K562 (cell line): ENCODE data around the gene GABRD. TPM values are rescaled to one million over a fixed set of nuclear protein-coding genes. Genes with fewer than 3 reads are reported as not detected.

Experiments used
- ATAC-seq: fragments of 200-7000 bp; cut with Tn5 transposase; 3 replicates; pipeline ENCODE4 v1.9.1; 2020; ENCODE audit warnings: moderate library complexity
- BruUV-seq: library from RNA; stranded (reverse); fragments of 400-500 nt; replicated peaks from 2 replicates; lab custom pipeline; 2021; lab: Mats Ljungman, UMichigan
- CTCF ChIA-PET: fragments of 300-600 bp; formaldehyde crosslinking; extraction: SDS; loops from one replicate; lab custom pipeline; 2021; ENCODE audit warnings: low intra/inter-chr PET ratio; lab: Yijun Ruan, JAX
- POLR2A ChIA-PET: fragments of 300-600, 350-650 bp; sonication (Branson Sonifier 250); formaldehyde crosslinking; extraction: SDS; loops from one replicate; lab custom pipeline; 2021; ENCODE audit warnings: antibody characterized with exemption, inconsistent platforms; lab: Yijun Ruan, JAX
- DNase-seq, 4 experiments: peaks; one replicate each; pipeline versions ENCODE4 v3.0.0 to v3.0.0-alpha.2; 2011 to 2018; ENCODE audit warnings: low spot score in 3 of 4, mixed read lengths in 3 of 4; ENCODE audit errors: extremely low read depth in 1 of 4
- FAIRE-seq: peaks from 2 replicates; lab custom pipeline; 2011; peaks lifted over from hg19 to GRCh38; lab: Jason Lieb, UNC
- H2AFZ ChIP-seq: 2 replicates; pipeline ENCODE4 v1.6.0; 2011; ENCODE audit warnings: low read depth, low read length, control low read depth, inconsistent platforms
- H3K27ac ChIP-seq: fragments of 200-600 bp; 3 replicates; pipeline ENCODE4 v1.8.0; 2011; ENCODE audit warnings: low read depth, mild to moderate bottlenecking, control low read depth, inconsistent platforms, low read length, moderate library complexity, mixed read lengths; ENCODE audit errors: extremely low read depth
- H3K27me3 ChIP-seq, 2 experiments: fragments of 300-600 bp in 1 of 2; 2 replicates in 1 of 2; 3 replicates in 1 of 2; pipeline versions ENCODE4 v1.6.0 to v1.8.0; 2011; ENCODE audit warnings: inconsistent platforms in 2 of 2, low read length in 2 of 2, mild to moderate bottlenecking in 1 of 2, mixed read lengths in 1 of 2, moderate library complexity in 1 of 2; ENCODE audit not compliant: control insufficient read depth in 2 of 2, insufficient read depth in 2 of 2
- H3K36me3 ChIP-seq: fragments of 300-600 bp; 3 replicates; pipeline ENCODE4 v1.8.0; 2011; ENCODE audit warnings: mild to moderate bottlenecking, low read length, inconsistent platforms; ENCODE audit not compliant: control insufficient read depth, insufficient read depth
- H3K4me1 ChIP-seq, 2 experiments: fragments of 200-600 bp in 1 of 2; replicated peaks in 1 of 2; 2 replicates in 1 of 2; 3 replicates in 1 of 2; pipeline versions ENCODE4 v1.5.1 to v1.8.0; 2011; ENCODE audit warnings: inconsistent platforms in 2 of 2, low read length in 2 of 2, mild to moderate bottlenecking in 1 of 2, mixed read lengths in 1 of 2, moderate library complexity in 1 of 2; ENCODE audit not compliant: control insufficient read depth in 2 of 2, insufficient read depth in 2 of 2
- H3K4me2 ChIP-seq: 2 replicates; pipeline ENCODE4 v1.6.1; 2011; ENCODE audit warnings: low read length, control low read depth, inconsistent platforms, mixed read lengths; ENCODE audit not compliant: insufficient read depth
- H3K4me3 ChIP-seq: fragments of 200-600 bp; sonication (generic), shearing (Covaris generic); 2 replicates; pipeline ENCODE4 v1.5.1; 2016; ENCODE audit warnings: control low read depth, inconsistent platforms
- H3K79me2 ChIP-seq: fragments of 200-600 bp; 3 replicates; pipeline ENCODE4 v1.8.0; 2011; ENCODE audit warnings: low read length, inconsistent platforms; ENCODE audit not compliant: control insufficient read depth, insufficient read depth
- H3K9ac ChIP-seq, 2 experiments: 2 replicates each; pipeline versions ENCODE4 v1.6.0 to v1.6.1; 2011; ENCODE audit warnings: low read depth in 2 of 2, low read length in 2 of 2, control low read depth in 1 of 2, inconsistent platforms in 1 of 2, mild to moderate bottlenecking in 1 of 2, mixed read lengths in 1 of 2; ENCODE audit not compliant: insufficient read depth in 1 of 2
- H3K9me1 ChIP-seq: one replicate; pipeline ENCODE4 v1.6.0; 2011; ENCODE audit warnings: inconsistent platforms, mild to moderate bottlenecking, low read length, moderate library complexity; ENCODE audit not compliant: control insufficient read depth, insufficient read depth
- H3K9me3 ChIP-seq: replicated peaks from 2 replicates; pipeline ENCODE4 v1.5.1; 2011; ENCODE audit warnings: low read depth, low read length, inconsistent platforms; ENCODE audit not compliant: control insufficient read depth, insufficient read depth
- H4K20me1 ChIP-seq: replicated peaks from 2 replicates; pipeline ENCODE4 v1.6.1; 2011; ENCODE audit warnings: low read length, inconsistent platforms, mixed read lengths; ENCODE audit not compliant: control insufficient read depth, insufficient read depth
- ATF4 ChIP-seq: fragments of 450-650 bp; formaldehyde crosslinking; IDR thresholded peaks from 2 replicates; pipeline ENCODE4 v1.4.0; 2022; ENCODE audit warnings: mild to moderate bottlenecking, moderate library complexity
- EP300 ChIP-seq: IDR thresholded peaks from 2 replicates; pipeline ENCODE4 v1.6.1; 2012; ENCODE audit warnings: low read length, improper control_type of control experiment
- HLTF ChIP-seq: fragments of 450-650 bp; IDR thresholded peaks from 2 replicates; pipeline ENCODE4 v1.6.1; 2016
- MAZ ChIP-seq, 2 experiments: fragments of 450-650 bp in 1 of 2; sonication (generic) in 1 of 2; formaldehyde crosslinking; IDR thresholded peaks in 1 of 2; conservative IDR thresholded peaks in 1 of 2; 2 replicates each; pipeline versions ENCODE4 v1.4.0 to v1.5.0; 2020; ENCODE audit warnings: mild to moderate bottlenecking in 1 of 2, missing genetic modification reagents in 1 of 2
- MEF2D ChIP-seq: conservative IDR thresholded peaks from 2 replicates; pipeline ENCODE4 v1.6.1; 2016; ENCODE audit warnings: low read depth, missing genetic modification characterization, missing compliant biosample characterization
- NR1H2 ChIP-seq: sonication (generic); formaldehyde crosslinking; IDR thresholded peaks from 2 replicates; pipeline ENCODE4 v1.4.0; 2020; ENCODE audit warnings: mild to moderate bottlenecking, missing genetic modification reagents
- NR2C1 ChIP-seq, 2 experiments: fragments of 450-650 bp; IDR thresholded peaks; 2 replicates each; pipeline ENCODE4 v1.6.1; 2017; ENCODE audit warnings: mild to moderate bottlenecking in 2 of 2, antibody characterized with exemption in 1 of 2, inconsistent platforms in 1 of 2, missing compliant biosample characterization in 1 of 2, missing genetic modification characterization in 1 of 2
- SP2 ChIP-seq: IDR thresholded peaks from 2 replicates; pipeline ENCODE4 v1.6.1; 2011; ENCODE audit warnings: mild to moderate bottlenecking, low read depth, low read length, moderate library complexity; ENCODE audit not compliant: poor library complexity, severe bottlenecking; ENCODE audit errors: extremely low read depth
- ZNF174 ChIP-seq: fragments of 250-450 bp; sonication (Bioruptor Pico); IDR thresholded peaks from 2 replicates; pipeline ENCODE4 v1.4.0; 2020; ENCODE audit warnings: mild to moderate bottlenecking
- WGBS: fragments of 100-300 bp; shearing (Covaris generic); methylation state at CpG from one replicate; pipeline ENCODE4 v1.1.6; 2016; ENCODE audit warnings: low coverage, mixed read lengths; ENCODE audit not compliant: insufficient coverage; ENCODE audit errors: missing lambda C conversion rate; 5-methylcytosine and 5-hydroxymethylcytosine counted together
- in situ Hi-C: fragments of 300-500 bp; cut with MboI; formaldehyde crosslinking; loops from 4 replicates; pipeline ENCODE4 v1.15.0; 2018; ENCODE audit warnings: inconsistent platforms, mixed read lengths
- intact Hi-C: fragments of 100-400 bp; cut with micrococcal nuclease; formaldehyde crosslinking; loops from 2 replicates; pipeline ENCODE4 v1.14.2; 2022
- polyA plus RNA-seq, 8 experiments: library from polyadenylated mRNA; depleted of rRNA in 4 of 8; stranded (reverse) in 5 of 8; unstranded in 3 of 8; fragments of >200 nt; fragmentation: Nextera tagmentation in 2 of 8; fragmentation: Illumina TruSeq in 1 of 8; extraction: Ambion mirVana in 2 of 8; extraction: Trizol in 1 of 8; gene quantifications; 2 replicates each; pipeline versions ENCODE4 v1.2.1 to v1.2.3, GENCODE V29; 2011 to 2014; ENCODE audit warnings: inconsistent platforms in 1 of 8, missing spikeins in 1 of 8
- total RNA-seq, 7 experiments: library from RNA; depleted of rRNA in 6 of 7; stranded (reverse); fragments of >200 nt in 6 of 7; fragmentation: Illumina TruSeq in 2 of 7; extraction: Trizol in 2 of 7; gene quantifications; 2 replicates each; pipeline versions ENCODE4 v1.2.1 to v1.2.3, GENCODE V29; 2011 to 2021; ENCODE audit warnings: low replicate concordance in 1 of 7
- TF ChIP-seq, protein P1 (sequence below), 2 experiments: fragments of 450-650 bp; IDR thresholded peaks; 2 replicates each; pipeline ENCODE4 v1.6.1; 2016; ENCODE audit warnings: mild to moderate bottlenecking in 2 of 2, borderline replicate concordance in 1 of 2, low read depth in 1 of 2, moderate library complexity in 1 of 2
- TF ChIP-seq, protein P2 (sequence below): fragments of 250-450 bp; sonication (Bioruptor Pico); IDR thresholded peaks from 2 replicates; pipeline ENCODE4 v1.9.0; 2021; ENCODE audit warnings: mild to moderate bottlenecking, inconsistent platforms

GABRD gene
- total and polyA plus RNA-seq, 9 of the 15 experiments (the other 6 are each of a cell fraction or from before 2014, with no cell fraction given) = 0.07 TPM; not detected in 8

GRCh38 chr1:2076826-2077225 is 57.7 kb downstream of the GABRD start:
- intact Hi-C loops = no loop called here
- H3K36me3 ChIP-seq = no peaks in the 10 kb centered on the region
- 6% methylated on average over 21 of the region's 21 CpGs for WGBS
- FAIRE-seq (no peak), ATAC-seq (no peak), DNase-seq (no peak)
- H3K4me1 ChIP-seq = peaks cover 0 to 27% of the 10 kb centered on the region in 2 experiments; a peak in 2 of 5 replicates
- in situ Hi-C loops = no loop called here
- no peak overlapping the region for H3K4me3 ChIP-seq
- CTCF ChIA-PET = no interaction called here
- no peaks in the 10 kb centered on the region for H3K79me2 ChIP-seq
- H4K20me1 ChIP-seq = no peaks in the 10 kb centered on the region; the same call in 1 of the 2 replicates
- POLR2A ChIA-PET = interaction anchor here (1.0 kb wide), 1 partner anchor 12 kb away, joined by 3 read pairs; no protein-coding TSS in a partner anchor
- no peak overlapping the region for H3K27ac ChIP-seq
- BruUV-seq = no TSS peak
- no peaks in the 10 kb centered on the region for H3K9me1 ChIP-seq
- peaks cover 6% of the 10 kb centered on the region; the same call in 1 of the 2 replicates for H3K9me3 ChIP-seq
- no peak overlapping the region for H3K4me2 ChIP-seq
- H3K9ac ChIP-seq = no peak overlapping the region
- H3K27me3 ChIP-seq = peaks cover 49 to 80% of the 10 kb centered on the region in 2 experiments
- no peak overlapping the region for H2AFZ ChIP-seq
- TF ChIP-seq NR1H2 (CRISPR knock-in tag) = no peak
- TF ChIP-seq ATF4 (CRISPR knock-in tag) = no peak
- TF ChIP-seq EP300 = no peak
- TF ChIP-seq, protein P1, sequence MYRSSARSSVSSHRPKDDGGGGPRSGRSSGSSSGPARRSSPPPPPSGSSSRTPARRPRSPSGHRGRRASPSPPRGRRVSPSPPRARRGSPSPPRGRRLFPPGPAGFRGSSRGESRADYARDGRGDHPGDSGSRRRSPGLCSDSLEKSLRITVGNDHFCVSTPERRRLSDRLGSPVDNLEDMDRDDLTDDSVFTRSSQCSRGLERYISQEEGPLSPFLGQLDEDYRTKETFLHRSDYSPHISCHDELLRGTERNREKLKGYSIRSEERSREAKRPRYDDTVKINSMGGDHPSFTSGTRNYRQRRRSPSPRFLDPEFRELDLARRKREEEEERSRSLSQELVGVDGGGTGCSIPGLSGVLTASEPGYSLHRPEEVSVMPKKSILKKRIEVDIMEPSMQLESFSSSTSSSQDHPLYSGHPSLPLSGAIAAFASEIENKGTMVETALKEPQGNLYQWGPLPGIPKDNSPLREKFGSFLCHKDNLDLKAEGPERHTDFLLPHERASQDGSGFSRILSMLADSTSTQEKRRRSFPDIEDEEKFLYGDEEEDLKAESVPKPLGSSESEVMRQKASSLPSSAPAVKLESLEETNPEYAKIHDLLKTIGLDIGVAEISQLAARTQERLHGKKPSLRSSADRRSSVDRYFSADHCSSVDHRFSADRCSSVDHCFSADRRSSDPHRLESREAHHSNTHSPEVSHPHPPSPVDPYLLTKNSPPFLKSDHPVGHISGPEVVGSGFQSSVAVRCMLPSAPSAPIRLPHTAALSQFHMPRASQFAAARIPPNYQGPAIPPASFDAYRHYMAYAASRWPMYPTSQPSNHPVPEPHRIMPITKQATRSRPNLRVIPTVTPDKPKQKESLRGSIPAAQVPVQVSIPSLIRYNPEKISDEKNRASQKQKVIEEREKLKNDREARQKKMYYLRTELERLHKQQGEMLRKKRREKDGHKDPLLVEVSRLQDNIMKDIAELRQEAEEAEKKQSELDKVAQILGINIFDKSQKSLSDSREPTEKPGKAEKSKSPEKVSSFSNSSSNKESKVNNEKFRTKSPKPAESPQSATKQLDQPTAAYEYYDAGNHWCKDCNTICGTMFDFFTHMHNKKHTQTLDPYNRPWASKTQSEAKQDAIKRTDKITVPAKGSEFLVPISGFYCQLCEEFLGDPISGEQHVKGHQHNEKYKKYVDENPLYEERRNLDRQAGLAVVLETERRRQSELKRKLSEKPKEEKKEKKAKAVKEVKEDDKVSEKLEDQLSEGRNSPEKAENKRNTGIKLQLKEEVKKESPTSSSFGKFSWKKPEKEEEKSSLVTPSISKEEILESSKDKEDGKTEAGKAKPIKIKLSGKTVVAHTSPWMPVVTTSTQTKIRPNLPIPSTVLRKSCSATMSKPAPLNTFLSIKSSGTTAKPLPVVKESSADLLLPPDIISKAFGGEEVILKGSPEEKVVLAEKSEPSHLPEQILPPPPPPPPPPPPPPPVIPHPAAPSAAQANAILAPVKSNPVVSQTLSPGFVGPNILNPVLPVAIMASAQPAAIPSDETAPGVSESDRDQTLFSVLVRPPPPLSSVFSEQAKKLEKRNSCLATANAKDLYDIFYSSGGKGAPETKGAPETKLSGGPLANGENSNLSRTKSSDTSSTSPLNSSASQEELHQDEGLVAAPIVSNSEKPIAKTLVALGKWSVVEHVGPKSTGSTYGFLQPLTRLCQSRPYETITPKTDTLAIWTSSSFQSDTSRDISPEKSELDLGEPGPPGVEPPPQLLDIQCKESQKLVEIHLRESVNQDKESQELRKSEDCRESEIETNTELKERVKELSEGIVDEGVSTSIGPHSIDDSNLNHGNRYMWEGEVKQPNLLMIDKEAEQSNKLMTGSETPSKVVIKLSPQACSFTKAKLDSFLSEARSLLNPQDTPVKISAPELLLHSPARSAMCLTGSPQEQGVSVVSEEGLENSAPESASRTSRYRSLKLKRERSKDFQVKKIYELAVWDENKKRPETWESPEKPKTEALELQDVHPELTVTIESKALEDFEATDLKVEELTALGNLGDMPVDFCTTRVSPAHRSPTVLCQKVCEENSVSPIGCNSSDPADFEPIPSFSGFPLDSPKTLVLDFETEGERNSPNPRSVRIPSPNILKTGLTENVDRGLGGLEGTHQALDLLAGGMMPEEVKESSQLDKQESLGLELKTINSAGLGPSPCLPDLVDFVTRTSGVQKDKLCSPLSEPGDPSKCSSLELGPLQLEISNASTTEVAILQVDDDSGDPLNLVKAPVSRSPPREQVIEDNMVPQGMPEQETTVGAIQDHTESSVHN (IDR thresholded peaks at IDR 0.05; ENCODE audit: borderline replicate concordance in 1 of 2, low read depth in 1 of 2) = no peak
- no peak for TF ChIP-seq NR2C1 (IDR thresholded peaks at IDR 0.05)
- no peak for TF ChIP-seq NR2C1 (tag; IDR thresholded peaks at IDR 0.05)
- TF ChIP-seq MAZ (CRISPR knock-in tag; conservative IDR thresholded peaks at IDR 0.05 in 1 of 2, IDR thresholded peaks at IDR 0.05 in 1 of 2) = no peak
- TF ChIP-seq SP2 = no peak
- TF ChIP-seq, protein P2, sequence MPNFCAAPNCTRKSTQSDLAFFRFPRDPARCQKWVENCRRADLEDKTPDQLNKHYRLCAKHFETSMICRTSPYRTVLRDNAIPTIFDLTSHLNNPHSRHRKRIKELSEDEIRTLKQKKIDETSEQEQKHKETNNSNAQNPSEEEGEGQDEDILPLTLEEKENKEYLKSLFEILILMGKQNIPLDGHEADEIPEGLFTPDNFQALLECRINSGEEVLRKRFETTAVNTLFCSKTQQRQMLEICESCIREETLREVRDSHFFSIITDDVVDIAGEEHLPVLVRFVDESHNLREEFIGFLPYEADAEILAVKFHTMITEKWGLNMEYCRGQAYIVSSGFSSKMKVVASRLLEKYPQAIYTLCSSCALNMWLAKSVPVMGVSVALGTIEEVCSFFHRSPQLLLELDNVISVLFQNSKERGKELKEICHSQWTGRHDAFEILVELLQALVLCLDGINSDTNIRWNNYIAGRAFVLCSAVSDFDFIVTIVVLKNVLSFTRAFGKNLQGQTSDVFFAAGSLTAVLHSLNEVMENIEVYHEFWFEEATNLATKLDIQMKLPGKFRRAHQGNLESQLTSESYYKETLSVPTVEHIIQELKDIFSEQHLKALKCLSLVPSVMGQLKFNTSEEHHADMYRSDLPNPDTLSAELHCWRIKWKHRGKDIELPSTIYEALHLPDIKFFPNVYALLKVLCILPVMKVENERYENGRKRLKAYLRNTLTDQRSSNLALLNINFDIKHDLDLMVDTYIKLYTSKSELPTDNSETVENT (CRISPR knock-in tag) = no peak
- no peak for TF ChIP-seq MEF2D (tag)
- TF ChIP-seq HLTF = no peak
- TF ChIP-seq ZNF174 (CRISPR knock-in tag) = no peak
